ENCODE results near the gene PLLP.
"Not testable (repeated sequence)": the region's sequence is repeated elsewhere in the genome, so short reads cannot be mapped to it uniquely, and the experiment has no call there.

PLLP gene

DNA sequence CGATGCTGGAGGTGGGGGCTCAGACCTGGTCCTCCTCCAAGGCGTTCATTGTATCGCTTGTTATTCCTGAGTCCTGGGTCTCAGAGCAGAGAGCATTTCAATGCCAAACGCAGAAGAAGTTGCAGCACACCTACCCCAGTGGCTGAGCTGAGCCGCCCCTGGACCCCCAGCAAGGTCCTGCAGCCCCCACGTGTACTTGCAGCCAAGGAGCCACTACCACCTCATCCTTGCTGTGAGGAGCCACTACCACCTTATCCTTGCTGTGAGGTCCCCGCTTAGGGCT is 13.5 kb downstream of the PLLP start:
- H3K4me1 ChIP-seq (ENCODE audit: low read length): no peaks in the 10 kb centered on the region
- TF ChIP-seq EZH2phosphoT487 (IDR thresholded peaks at IDR 0.05; ENCODE audit: low read length) (no peak), EZH2 (optimal IDR thresholded peaks at IDR 0.05; ENCODE audit: low read depth, low read length) (no peak), CTCF (IDR thresholded peaks at IDR 0.05; ENCODE audit: low read length) (no peak)
- no peaks in the 10 kb centered on the region for H3F3A ChIP-seq (ENCODE audit: insufficient read depth, low read length)
- no peaks in the 10 kb centered on the region for H3K27me3 ChIP-seq (replicated peaks; ENCODE audit: insufficient read depth, low read length)
- H3K79me2 ChIP-seq (ENCODE audit: low read length): no peaks in the 10 kb centered on the region
- no peak overlapping the region for H3K9ac ChIP-seq (ENCODE audit: low read length)
- no peak overlapping the region for H2AFZ ChIP-seq (ENCODE audit: low read length)
- no peaks in the 10 kb centered on the region for H3K36me3 ChIP-seq (replicated peaks; ENCODE audit: insufficient read depth, low read length)
- no peak overlapping the region for H3K27ac ChIP-seq (ENCODE audit: low read length)
- no peak overlapping the region for H3K4me3 ChIP-seq (ENCODE audit: low read length)
- no peaks in the 10 kb centered on the region for H3K9me3 ChIP-seq (replicated peaks; ENCODE audit: insufficient read depth, low read length)
- no peak for DNase-seq
- no peaks in the 10 kb centered on the region for H4K20me1 ChIP-seq (ENCODE audit: insufficient read depth, low read length)
- no peaks in the 10 kb centered on the region for H3K9me2 ChIP-seq (replicated peaks; ENCODE audit: insufficient read depth, low read length)
- no peak overlapping the region for H3K4me2 ChIP-seq (ENCODE audit: low read depth, low read length)

GRCh38 chr16:57270221-57271062 is 14.0 kb downstream of the PLLP start:
- Histone ChIP-seq H3K9me2 (replicated peaks; ENCODE audit: insufficient read depth, low read length) (no peaks in the 10 kb centered on the region), H3K4me3 (ENCODE audit: low read length) (no peak overlapping the region), H3K36me3 (replicated peaks; ENCODE audit: insufficient read depth, low read length) (no peaks in the 10 kb centered on the region), H3K4me1 (ENCODE audit: low read length) (no peaks in the 10 kb centered on the region), H2AFZ (ENCODE audit: low read length) (no peak overlapping the region), H3F3A (ENCODE audit: insufficient read depth, low read length) (no peaks in the 10 kb centered on the region), H3K27ac (ENCODE audit: low read length) (no peak overlapping the region), H3K79me2 (ENCODE audit: low read length) (no peaks in the 10 kb centered on the region), H3K9me3 (replicated peaks; ENCODE audit: insufficient read depth, low read length) (no peaks in the 10 kb centered on the region), H3K4me2 (ENCODE audit: low read depth, low read length) (no peak overlapping the region), H4K20me1 (ENCODE audit: insufficient read depth, low read length) (no peaks in the 10 kb centered on the region), H3K27me3 (replicated peaks; ENCODE audit: insufficient read depth, low read length) (no peaks in the 10 kb centered on the region), H3K9ac (ENCODE audit: low read length) (no peak overlapping the region)
- DNase-seq: no peak
- TF ChIP-seq EZH2phosphoT487 (IDR thresholded peaks at IDR 0.05; ENCODE audit: low read length): no peak
- TF ChIP-seq EZH2 (optimal IDR thresholded peaks at IDR 0.05; ENCODE audit: low read depth, low read length): no peak
- TF ChIP-seq CTCF (IDR thresholded peaks at IDR 0.05; ENCODE audit: low read length): no peak

GRCh38 chr16:57268804-57269800 is 15.4 kb downstream of the PLLP start:
- no peak for TF ChIP-seq EZH2 (optimal IDR thresholded peaks at IDR 0.05; ENCODE audit: low read depth, low read length)
- TF ChIP-seq CTCF (IDR thresholded peaks at IDR 0.05; ENCODE audit: low read length): no peak
- no peaks in the 10 kb centered on the region for H3F3A ChIP-seq (ENCODE audit: insufficient read depth, low read length)
- no peak overlapping the region for H3K27ac ChIP-seq (ENCODE audit: low read length)
- no peak overlapping the region for H2AFZ ChIP-seq (ENCODE audit: low read length)
- H3K79me2 ChIP-seq (ENCODE audit: low read length): no peaks in the 10 kb centered on the region
- H3K9me2 ChIP-seq (replicated peaks; ENCODE audit: insufficient read depth, low read length): no peaks in the 10 kb centered on the region
- H3K4me1 ChIP-seq (ENCODE audit: low read length): no peaks in the 10 kb centered on the region
- no peaks in the 10 kb centered on the region for H3K9me3 ChIP-seq (replicated peaks; ENCODE audit: insufficient read depth, low read length)
- no peak for DNase-seq
- H4K20me1 ChIP-seq (ENCODE audit: insufficient read depth, low read length): no peaks in the 10 kb centered on the region
- no peak overlapping the region for H3K9ac ChIP-seq (ENCODE audit: low read length)
- H3K4me2 ChIP-seq (ENCODE audit: low read depth, low read length): no peak overlapping the region
- H3K4me3 ChIP-seq (ENCODE audit: low read length): no peak overlapping the region
- no peaks in the 10 kb centered on the region for H3K27me3 ChIP-seq (replicated peaks; ENCODE audit: insufficient read depth, low read length)
- no peaks in the 10 kb centered on the region for H3K36me3 ChIP-seq (replicated peaks; ENCODE audit: insufficient read depth, low read length)

DNA sequence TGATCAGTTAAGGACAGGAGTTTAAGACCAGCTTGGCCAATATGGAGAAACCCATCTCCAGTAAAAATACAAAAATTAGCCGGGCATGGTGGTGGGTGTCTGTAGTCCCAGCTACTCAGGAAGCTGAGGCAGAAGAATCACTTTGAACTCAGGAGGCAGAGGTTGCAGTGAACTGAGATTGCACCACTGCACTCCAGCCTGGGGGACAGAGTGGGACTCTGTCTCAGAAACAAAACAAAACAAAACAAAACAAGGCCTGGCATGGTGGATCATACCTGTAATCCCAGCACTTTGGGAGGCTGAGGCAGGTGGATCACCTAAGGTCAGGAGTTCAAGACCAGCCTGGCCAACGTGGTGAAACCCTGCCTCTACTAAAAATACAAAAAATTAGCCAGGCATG is 17.1 kb downstream of the PLLP start:
- not testable (repeated sequence) for H2AFZ ChIP-seq (ENCODE audit: low read length); DNase-seq; H3F3A ChIP-seq (ENCODE audit: insufficient read depth, low read length); H3K4me2 ChIP-seq (ENCODE audit: low read depth, low read length); H3K4me1 ChIP-seq (ENCODE audit: low read length); H3K36me3 ChIP-seq (replicated peaks; ENCODE audit: insufficient read depth, low read length); H4K20me1 ChIP-seq (ENCODE audit: insufficient read depth, low read length); H3K27me3 ChIP-seq (replicated peaks; ENCODE audit: insufficient read depth, low read length); H3K9me2 ChIP-seq (replicated peaks; ENCODE audit: insufficient read depth, low read length); H3K9me3 ChIP-seq (replicated peaks; ENCODE audit: insufficient read depth, low read length); H3K4me3 ChIP-seq (ENCODE audit: low read length); H3K27ac ChIP-seq (ENCODE audit: low read length); H3K9ac ChIP-seq (ENCODE audit: low read length); H3K79me2 ChIP-seq (ENCODE audit: low read length)
